Hepatocyte (in vitro differentiated cells): ENCODE data around the gene TRAF5. TPM values are rescaled to one million over a fixed set of nuclear protein-coding genes. Genes with fewer than 3 reads are reported as not detected.

ENCODE experiments used
- DNase-seq: peaks from one replicate; pipeline ENCODE4 v3.0.0-alpha.2; 2016; ENCODE audit warnings: low spot score
- H2AFZ ChIP-seq: fragments of 200-600 bp; sonication (generic); 2 replicates; pipeline ENCODE4 v1.6.0; 2016; ENCODE audit warnings: antibody characterized with exemption, mild to moderate bottlenecking
- H3K27ac ChIP-seq: fragments of 200-600 bp; sonication (generic); 2 replicates; pipeline ENCODE4 v1.5.1; 2016; ENCODE audit warnings: mild to moderate bottlenecking
- H3K27me3 ChIP-seq: fragments of 200-600 bp; sonication (generic); 2 replicates; pipeline ENCODE4 v1.6.1; 2016
- H3K36me3 ChIP-seq: fragments of 200-600 bp; sonication (generic); replicated peaks from 2 replicates; pipeline ENCODE4 v1.5.1; 2016; ENCODE audit warnings: low read depth; ENCODE audit not compliant: insufficient read depth
- H3K4me1 ChIP-seq: fragments of 200-600 bp; sonication (generic); 2 replicates; pipeline ENCODE4 v1.5.1; 2016; ENCODE audit warnings: mild to moderate bottlenecking, moderate library complexity; ENCODE audit not compliant: insufficient read depth
- H3K4me2 ChIP-seq: fragments of 200-600 bp; sonication (generic); 2 replicates; pipeline ENCODE4 v1.6.0; 2016
- H3K4me3 ChIP-seq: fragments of 200-600 bp; sonication (generic); 2 replicates; pipeline ENCODE4 v1.5.1; 2016; ENCODE audit warnings: mild to moderate bottlenecking
- H3K79me2 ChIP-seq: fragments of 200-600 bp; sonication (generic); 2 replicates; pipeline ENCODE4 v1.6.0; 2017; ENCODE audit warnings: mild to moderate bottlenecking
- H3K9me2 ChIP-seq: fragments of 200-600 bp; sonication (generic); replicated peaks from 2 replicates; pipeline ENCODE4 v1.6.0; 2017; ENCODE audit warnings: mild to moderate bottlenecking; ENCODE audit not compliant: insufficient read depth
- H3K9me3 ChIP-seq: fragments of 200-600 bp; sonication (generic); 2 replicates; pipeline ENCODE4 v1.5.1; 2016; ENCODE audit warnings: low read depth, mild to moderate bottlenecking
- H4K20me1 ChIP-seq: fragments of 200-600 bp; sonication (generic); 2 replicates; pipeline ENCODE4 v1.6.0; 2016; ENCODE audit warnings: mild to moderate bottlenecking; ENCODE audit not compliant: insufficient read depth, poor library complexity, severe bottlenecking
- EZH2 ChIP-seq: fragments of 200-600 bp; sonication (generic); IDR thresholded peaks from 2 replicates; pipeline ENCODE4 v1.6.1; 2016; ENCODE audit warnings: antibody characterized with exemption, mild to moderate bottlenecking, borderline replicate concordance
- EZH2phosphoT487 ChIP-seq: fragments of 200-600 bp; sonication (generic); IDR thresholded peaks from one replicate; pipeline ENCODE4 v1.6.1; 2018; ENCODE audit warnings: antibody characterized with exemption, mild to moderate bottlenecking, low read depth, moderate library complexity; ENCODE audit not compliant: unreplicated experiment, severe bottlenecking
- WGBS: methylation state at CpG from one replicate; pipeline ENCODE4 v1.1.6; 2016; ENCODE audit warnings: low lambda C conversion rate; ENCODE audit errors: missing lambda C conversion rate; 5-methylcytosine and 5-hydroxymethylcytosine counted together
- polyA plus RNA-seq: library from polyadenylated mRNA; unstranded; fragments of >200 nt; fragmentation: Nextera tagmentation; extraction: Ambion mirVana; gene quantifications from 2 replicates; pipeline ENCODE4 v1.2.1, GENCODE V29; 2016
- total RNA-seq: library from RNA; depleted of rRNA; stranded (reverse); fragments of >200 nt; gene quantifications from 2 replicates; pipeline ENCODE4 v1.2.3, GENCODE V29; 2014
- TF ChIP-seq, protein P1 (sequence below): fragments of 200-600 bp; sonication (generic); IDR thresholded peaks from 2 replicates; pipeline ENCODE4 v1.5.1; 2016; ENCODE audit warnings: antibody characterized with exemption, mild to moderate bottlenecking; ENCODE audit not compliant: poor library complexity

The TRAF5 gene
- total and polyA plus RNA-seq, 2 experiments from 2014 or later: 3.9 to 8.8 TPM

DNA sequence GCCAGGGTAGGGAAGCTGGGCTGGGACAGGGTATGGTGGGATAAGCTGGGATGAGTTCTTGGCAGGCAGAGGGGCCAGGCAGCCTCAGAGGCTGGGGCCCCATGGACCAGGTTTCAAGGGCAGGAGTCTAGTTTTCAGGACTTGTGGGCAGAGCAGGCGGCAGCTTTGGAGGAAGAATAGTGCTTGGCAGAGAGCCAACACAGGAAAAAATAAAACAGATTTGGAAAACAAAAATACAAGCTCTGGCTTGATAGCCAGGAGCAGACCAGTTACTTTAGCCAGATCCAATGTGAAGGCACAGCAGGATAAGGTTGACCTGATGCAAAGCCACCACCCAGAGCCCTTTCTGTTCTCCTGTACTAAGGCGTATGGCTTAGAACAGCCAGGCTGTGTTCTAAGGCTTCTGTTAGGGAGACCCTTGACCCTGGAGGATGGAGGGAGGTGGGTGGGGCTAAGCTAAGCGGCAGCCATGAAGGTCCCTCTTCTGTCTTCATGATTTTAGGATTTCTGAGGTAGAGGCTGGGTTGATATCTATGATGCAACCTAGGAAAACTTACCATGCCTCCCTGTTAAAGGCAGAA, 5.5 kb downstream of the TRAF5 start:
- no peaks in the 10 kb centered on the region for H3K9me3 ChIP-seq
- H2AFZ ChIP-seq: no peak overlapping the region
- H3K9me2 ChIP-seq: no peaks in the 10 kb centered on the region
- peaks cover 65% of the 10 kb centered on the region for H3K79me2 ChIP-seq
- DNase-seq: no peak
- no peaks in the 10 kb centered on the region for H3K36me3 ChIP-seq
- no peak overlapping the region for H3K27ac ChIP-seq
- H4K20me1 ChIP-seq: no peaks in the 10 kb centered on the region
- peaks cover 14% of the 10 kb centered on the region for H3K4me1 ChIP-seq
- H3K4me3 ChIP-seq: no peak overlapping the region
- H3K27me3 ChIP-seq: no peaks in the 10 kb centered on the region
- 72% methylated on average over 3 of the region's 3 CpGs for WGBS
- TF ChIP-seq, protein P1, sequence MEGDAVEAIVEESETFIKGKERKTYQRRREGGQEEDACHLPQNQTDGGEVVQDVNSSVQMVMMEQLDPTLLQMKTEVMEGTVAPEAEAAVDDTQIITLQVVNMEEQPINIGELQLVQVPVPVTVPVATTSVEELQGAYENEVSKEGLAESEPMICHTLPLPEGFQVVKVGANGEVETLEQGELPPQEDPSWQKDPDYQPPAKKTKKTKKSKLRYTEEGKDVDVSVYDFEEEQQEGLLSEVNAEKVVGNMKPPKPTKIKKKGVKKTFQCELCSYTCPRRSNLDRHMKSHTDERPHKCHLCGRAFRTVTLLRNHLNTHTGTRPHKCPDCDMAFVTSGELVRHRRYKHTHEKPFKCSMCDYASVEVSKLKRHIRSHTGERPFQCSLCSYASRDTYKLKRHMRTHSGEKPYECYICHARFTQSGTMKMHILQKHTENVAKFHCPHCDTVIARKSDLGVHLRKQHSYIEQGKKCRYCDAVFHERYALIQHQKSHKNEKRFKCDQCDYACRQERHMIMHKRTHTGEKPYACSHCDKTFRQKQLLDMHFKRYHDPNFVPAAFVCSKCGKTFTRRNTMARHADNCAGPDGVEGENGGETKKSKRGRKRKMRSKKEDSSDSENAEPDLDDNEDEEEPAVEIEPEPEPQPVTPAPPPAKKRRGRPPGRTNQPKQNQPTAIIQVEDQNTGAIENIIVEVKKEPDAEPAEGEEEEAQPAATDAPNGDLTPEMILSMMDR: no peak
- TF ChIP-seq EZH2phosphoT487: no peak
- no peak for TF ChIP-seq EZH2
- no peak overlapping the region for H3K4me2 ChIP-seq

DNA sequence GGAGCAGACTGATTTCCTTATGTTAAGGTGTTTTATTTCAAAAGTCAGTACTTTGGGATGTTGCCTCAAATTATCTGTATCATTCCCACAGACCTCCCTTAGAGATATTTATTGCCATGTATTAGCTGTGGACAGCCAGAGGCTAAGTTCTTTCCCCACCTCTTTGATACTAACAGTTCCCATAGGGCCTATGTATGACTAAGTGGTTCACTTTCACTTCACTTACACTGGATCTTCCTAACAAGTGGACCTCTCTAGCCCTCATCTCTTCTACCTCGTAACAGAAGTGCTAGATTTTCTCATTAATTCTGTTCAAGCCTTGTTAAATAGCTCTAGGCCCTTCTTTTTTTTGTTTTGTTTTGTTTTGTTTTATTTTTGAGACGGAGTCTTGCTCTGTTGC, 6.2 kb downstream of the TRAF5 start:
- WGBS: 88% methylated on average over 2 of the region's 2 CpGs
- TF ChIP-seq EZH2phosphoT487: no peak
- TF ChIP-seq, protein P1: no peak
- no peak for TF ChIP-seq EZH2
- Histone ChIP-seq H3K27ac (no peak overlapping the region), H3K36me3 (no peaks in the 10 kb centered on the region), H3K9me3 (no peaks in the 10 kb centered on the region), H3K4me1 (peaks cover 9% of the 10 kb centered on the region), H4K20me1 (no peaks in the 10 kb centered on the region), H2AFZ (no peak overlapping the region), H3K79me2 (peaks cover 65% of the 10 kb centered on the region), H3K4me2 (no peak overlapping the region), H3K27me3 (no peaks in the 10 kb centered on the region), H3K4me3 (no peak overlapping the region), H3K9me2 (no peaks in the 10 kb centered on the region)
- DNase-seq: no peak

DNA sequence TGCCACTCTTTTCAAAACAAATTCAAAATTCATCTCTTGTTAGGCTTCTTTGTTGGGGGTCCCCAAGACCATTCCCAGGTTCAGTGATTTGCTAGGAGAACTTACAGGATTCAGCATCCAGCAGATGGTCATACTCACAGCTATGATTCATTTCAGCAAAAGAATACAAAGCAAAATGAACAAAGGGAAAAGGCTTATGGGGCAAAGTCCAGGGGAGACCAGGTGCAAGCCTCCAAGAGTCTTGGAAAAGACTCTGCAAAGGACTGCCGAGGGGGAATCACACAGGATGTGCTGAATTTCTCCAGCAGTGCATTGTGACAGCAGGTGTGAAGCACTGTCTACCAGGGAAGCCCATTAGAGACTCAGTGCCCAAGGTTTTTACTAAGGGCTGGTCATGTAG, 7.3 kb downstream of the TRAF5 start:
- no peak for DNase-seq
- no peaks in the 10 kb centered on the region for H3K36me3 ChIP-seq
- TF ChIP-seq EZH2phosphoT487 (no peak), EZH2 (no peak)
- TF ChIP-seq, protein P1: no peak
- H3K9me3 ChIP-seq: no peaks in the 10 kb centered on the region
- no peaks in the 10 kb centered on the region for H3K9me2 ChIP-seq
- 63% methylated on average over 1 of the region's 1 CpG for WGBS
- H3K79me2 ChIP-seq: peaks cover 56% of the 10 kb centered on the region
- no peaks in the 10 kb centered on the region for H4K20me1 ChIP-seq
- H3K4me1 ChIP-seq: peaks cover 8% of the 10 kb centered on the region
- no peak overlapping the region for H3K4me2 ChIP-seq
- H3K27ac ChIP-seq: no peak overlapping the region
- H3K4me3 ChIP-seq: no peak overlapping the region
- no peak overlapping the region for H2AFZ ChIP-seq
- H3K27me3 ChIP-seq: no peaks in the 10 kb centered on the region

DNA sequence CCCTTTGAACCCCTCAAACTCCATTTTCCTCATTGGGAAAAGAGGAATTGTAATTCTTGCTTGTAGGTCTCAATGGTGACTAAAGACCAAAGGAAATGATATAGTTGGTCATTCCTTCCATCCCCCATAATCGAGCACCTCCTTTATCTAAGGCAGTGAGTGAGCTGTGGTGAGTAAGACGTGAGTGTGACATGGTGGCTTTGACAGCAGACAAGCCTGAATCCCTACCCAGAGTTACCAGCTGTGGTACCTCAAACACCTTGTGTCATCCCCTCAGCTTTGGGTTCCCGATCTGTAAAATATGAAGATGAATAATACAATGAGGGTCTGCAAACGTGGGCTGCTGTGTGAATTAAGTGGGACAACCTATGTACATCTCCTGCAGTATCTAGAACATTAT, 8.4 kb downstream of the TRAF5 start:
- Histone ChIP-seq H3K36me3 (no peaks in the 10 kb centered on the region), H3K9me2 (no peaks in the 10 kb centered on the region), H3K27ac (no peak overlapping the region), H2AFZ (no peak overlapping the region), H3K9me3 (no peaks in the 10 kb centered on the region), H3K4me1 (peaks cover 6% of the 10 kb centered on the region), H3K27me3 (no peaks in the 10 kb centered on the region), H4K20me1 (no peaks in the 10 kb centered on the region), H3K4me2 (no peak overlapping the region), H3K4me3 (no peak overlapping the region), H3K79me2 (peaks cover 48% of the 10 kb centered on the region)
- TF ChIP-seq, protein P1: no peak
- no peak for TF ChIP-seq EZH2phosphoT487
- no peak for TF ChIP-seq EZH2
- 90% methylated on average over 4 of the region's 4 CpGs for WGBS
- DNase-seq: no peak
